Kidney epithelial cell (primary cell): Measurements from ENCODE around the gene ARHGEF11. TPM values are rescaled to one million over a fixed set of nuclear protein-coding genes. Genes with fewer than 3 reads are reported as not detected.
"Not testable (repeated sequence)": the region's sequence is repeated elsewhere in the genome, so short reads cannot be mapped to it uniquely, and the experiment has no call there.

Source experiments
- DNase-seq: peaks from one replicate; pipeline ENCODE4 v3.0.0-alpha.2; 2010; ENCODE audit warnings: low read depth
- H3K27me3 ChIP-seq: 2 replicates; pipeline ENCODE4 v1.6.0; 2011; ENCODE audit warnings: low read length; ENCODE audit not compliant: control insufficient read depth, insufficient read depth
- H3K36me3 ChIP-seq: 2 replicates; pipeline ENCODE4 v1.5.1; 2011; ENCODE audit warnings: low read length; ENCODE audit not compliant: control insufficient read depth, insufficient read depth
- H3K4me3 ChIP-seq: 2 replicates; pipeline ENCODE4 v1.5.1; 2011; ENCODE audit warnings: low read depth, mild to moderate bottlenecking, control low read depth, low read length
- total RNA-seq: library from RNA; depleted of rRNA; stranded (reverse); fragments of >200 nt; gene quantifications from 2 replicates; pipeline ENCODE4 v1.2.3, GENCODE V29; 2015
- TF ChIP-seq, protein P1 (sequence below): IDR thresholded peaks from 2 replicates; pipeline ENCODE4 v1.5.1; 2011; ENCODE audit warnings: mild to moderate bottlenecking, moderate library complexity, low read length, control low read depth, inconsistent platforms; ENCODE audit not compliant: insufficient read depth, poor library complexity, severe bottlenecking

ARHGEF11 gene
- total RNA-seq, 1 donor from 2014 or later = 29.2 TPM

- Histone ChIP-seq H3K36me3 (no peaks in the 10 kb centered on the region), H3K4me3 (no peak overlapping the region), H3K27me3 (peaks cover 8% of the 10 kb centered on the region)
- no peak for DNase-seq
- TF ChIP-seq, protein P1, sequence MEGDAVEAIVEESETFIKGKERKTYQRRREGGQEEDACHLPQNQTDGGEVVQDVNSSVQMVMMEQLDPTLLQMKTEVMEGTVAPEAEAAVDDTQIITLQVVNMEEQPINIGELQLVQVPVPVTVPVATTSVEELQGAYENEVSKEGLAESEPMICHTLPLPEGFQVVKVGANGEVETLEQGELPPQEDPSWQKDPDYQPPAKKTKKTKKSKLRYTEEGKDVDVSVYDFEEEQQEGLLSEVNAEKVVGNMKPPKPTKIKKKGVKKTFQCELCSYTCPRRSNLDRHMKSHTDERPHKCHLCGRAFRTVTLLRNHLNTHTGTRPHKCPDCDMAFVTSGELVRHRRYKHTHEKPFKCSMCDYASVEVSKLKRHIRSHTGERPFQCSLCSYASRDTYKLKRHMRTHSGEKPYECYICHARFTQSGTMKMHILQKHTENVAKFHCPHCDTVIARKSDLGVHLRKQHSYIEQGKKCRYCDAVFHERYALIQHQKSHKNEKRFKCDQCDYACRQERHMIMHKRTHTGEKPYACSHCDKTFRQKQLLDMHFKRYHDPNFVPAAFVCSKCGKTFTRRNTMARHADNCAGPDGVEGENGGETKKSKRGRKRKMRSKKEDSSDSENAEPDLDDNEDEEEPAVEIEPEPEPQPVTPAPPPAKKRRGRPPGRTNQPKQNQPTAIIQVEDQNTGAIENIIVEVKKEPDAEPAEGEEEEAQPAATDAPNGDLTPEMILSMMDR = no peak
These were observed 24.1 kb upstream of the ARHGEF11 start for GRCh38 chr1:157069601-157070000.

GRCh38 chr1:157059241-157059640 is 13.7 kb upstream of the ARHGEF11 start:
- H3K4me3 ChIP-seq, H3K36me3 ChIP-seq, DNase-seq, H3K27me3 ChIP-seq: not testable (repeated sequence)

- H3K27me3 ChIP-seq = no peaks in the 10 kb centered on the region
- H3K4me3 ChIP-seq = no peak overlapping the region
- TF ChIP-seq, protein P1 = no peak
- H3K36me3 ChIP-seq = no peaks in the 10 kb centered on the region
- DNase-seq = no peak
These were observed 10.7 kb upstream of the ARHGEF11 start for GRCh38 chr1:157056269-157056668.

DNA sequence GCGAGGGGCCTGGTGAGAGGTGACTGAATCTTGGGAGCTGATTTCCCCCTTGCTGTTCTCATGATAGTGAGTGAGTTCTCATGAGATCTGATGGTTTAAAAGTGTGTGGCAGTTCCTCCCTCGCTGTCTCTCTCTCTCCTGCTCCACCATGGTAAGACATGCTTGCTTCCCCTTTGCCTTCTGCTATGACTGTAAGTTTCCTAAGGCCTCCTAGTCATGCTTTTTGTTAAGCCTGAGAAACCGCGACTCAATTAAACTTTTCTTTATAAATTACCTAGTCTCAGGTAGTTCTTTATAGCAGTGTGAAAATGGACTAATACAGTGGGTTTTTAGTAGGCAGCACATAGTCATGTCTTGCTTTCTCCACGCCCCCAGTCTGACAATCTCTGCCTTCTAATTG is 10.2 kb upstream of the ARHGEF11 start:
- not testable (repeated sequence) for H3K27me3 ChIP-seq, H3K36me3 ChIP-seq, H3K4me3 ChIP-seq, DNase-seq

GRCh38 chr1:157050836-157051235 is 5.3 kb upstream of the ARHGEF11 start:
- H3K4me3 ChIP-seq = no peak overlapping the region
- TF ChIP-seq, protein P1 = no peak
- no peak for DNase-seq
- H3K36me3 ChIP-seq = no peaks in the 10 kb centered on the region
- H3K27me3 ChIP-seq = peaks cover 4% of the 10 kb centered on the region

DNA sequence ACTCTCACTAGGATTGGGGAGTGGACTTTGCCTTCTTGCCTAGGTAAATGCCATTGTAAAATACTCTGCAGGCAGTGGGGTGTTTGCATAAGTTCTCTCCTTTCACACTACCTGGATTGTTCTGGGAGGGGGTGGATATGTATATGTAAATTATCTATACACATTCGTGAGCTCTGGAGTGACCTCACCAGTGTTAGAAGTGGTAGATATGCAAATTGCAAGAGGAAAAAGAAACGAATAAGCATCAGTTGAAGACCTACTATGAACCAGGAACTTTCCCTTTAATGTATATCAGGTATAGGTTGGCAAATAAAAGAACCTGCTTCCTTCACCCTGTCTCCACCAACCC is 1.5 kb upstream of the ARHGEF11 start:
- TF ChIP-seq, protein P1 = no peak
- Histone ChIP-seq H3K4me3 (no peak overlapping the region), H3K36me3 (no peaks in the 10 kb centered on the region), H3K27me3 (peaks cover 4% of the 10 kb centered on the region)
- DNase-seq = no peak

GRCh38 chr1:157044326-157044725 is 1.2 kb downstream of the ARHGEF11 start:
- Histone ChIP-seq H3K4me3 (peak overlapping the region; percentile 72), H3K36me3 (no peaks in the 10 kb centered on the region), H3K27me3 (no peaks in the 10 kb centered on the region)
- DNase-seq = no peak
- TF ChIP-seq, protein P1 = no peak
